HG03135 (cell line): ENCODE data around the gene FAM181A.

Experiments used
- ATAC-seq: cut with Tn5 transposase; IDR thresholded peaks from one replicate; pipeline ENCODE4 v1.9.1; 2021; ENCODE audit warnings: mild to moderate bottlenecking, moderate library complexity; ENCODE audit not compliant: unreplicated experiment

Gene FAM181A

DNA sequence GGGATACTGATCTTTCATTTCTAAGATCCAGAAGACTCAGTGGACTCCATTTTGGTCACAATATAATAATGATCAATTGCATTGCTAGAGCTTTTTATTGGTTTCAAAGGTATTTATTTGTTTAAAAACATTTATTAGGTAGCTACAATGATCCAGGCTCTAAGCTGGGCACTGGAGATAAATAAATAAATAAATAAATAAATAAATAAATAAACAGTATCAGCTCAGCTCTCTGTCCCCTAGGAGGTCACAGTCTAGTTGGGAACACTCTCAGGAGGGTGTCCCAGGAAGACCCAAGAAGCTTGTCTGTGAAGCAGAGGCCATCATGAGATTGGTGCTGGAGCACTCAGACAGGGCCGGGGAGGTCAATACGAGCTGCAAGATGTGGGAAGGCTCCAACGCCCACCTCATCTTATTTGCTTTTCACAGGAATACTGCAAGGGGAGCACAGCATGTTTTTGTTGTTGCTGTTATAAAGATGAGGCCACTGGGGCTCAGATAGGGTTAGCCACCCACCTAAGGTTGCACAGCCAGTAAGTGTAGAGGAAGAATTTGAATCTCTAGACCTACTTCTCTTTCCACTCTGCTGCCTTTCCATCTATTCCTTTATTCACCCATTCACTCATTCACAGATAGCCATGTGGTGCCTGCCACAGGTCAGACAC lies 33.8 kb downstream of the FAM181A start:
- no peak for ATAC-seq

DNA sequence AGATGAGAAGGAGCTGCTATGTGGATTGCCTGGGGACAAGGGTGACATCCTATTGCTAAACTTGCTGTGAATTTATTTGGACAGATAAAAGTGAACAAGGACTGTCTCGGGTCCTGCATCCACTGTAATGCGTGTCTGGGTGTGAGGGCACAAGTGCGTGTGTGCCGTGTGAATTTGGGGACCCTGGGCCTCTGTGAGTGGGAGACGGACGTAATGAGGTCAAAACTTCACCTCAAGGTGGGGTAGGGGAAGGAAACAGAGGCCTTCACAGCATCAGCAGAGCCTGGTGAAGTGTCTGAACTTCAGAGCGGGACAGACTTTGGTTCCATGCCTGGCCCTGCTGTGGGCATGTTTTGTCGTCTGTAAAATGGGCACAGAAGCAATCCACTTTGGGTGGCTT lies 34.5 kb downstream of the FAM181A start:
- no peak for ATAC-seq

GRCh38 chr14:93962701-93963601 lies 35.8 kb downstream of the FAM181A start:
- ATAC-seq = peak; percentile 57

DNA sequence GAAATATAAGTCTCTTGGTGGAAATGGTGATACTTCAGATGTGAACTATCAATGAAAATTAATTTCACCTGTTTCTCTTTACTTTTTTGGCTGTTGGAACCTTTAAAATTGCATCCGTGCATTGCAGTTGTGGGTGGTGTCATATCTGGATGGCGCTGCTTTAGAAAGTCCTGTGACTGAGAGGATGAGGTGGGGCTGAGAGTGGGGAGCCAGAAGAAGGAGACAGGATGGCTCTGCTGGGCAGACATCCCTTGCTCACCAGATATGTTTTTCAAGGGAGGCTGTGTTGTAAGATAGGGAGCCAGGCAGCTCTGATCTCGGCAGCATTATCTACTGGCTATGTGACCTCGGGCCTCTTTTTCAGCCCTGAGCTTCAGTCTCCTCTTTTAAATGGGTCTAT lies 36.5 kb downstream of the FAM181A start:
- no peak for ATAC-seq

DNA sequence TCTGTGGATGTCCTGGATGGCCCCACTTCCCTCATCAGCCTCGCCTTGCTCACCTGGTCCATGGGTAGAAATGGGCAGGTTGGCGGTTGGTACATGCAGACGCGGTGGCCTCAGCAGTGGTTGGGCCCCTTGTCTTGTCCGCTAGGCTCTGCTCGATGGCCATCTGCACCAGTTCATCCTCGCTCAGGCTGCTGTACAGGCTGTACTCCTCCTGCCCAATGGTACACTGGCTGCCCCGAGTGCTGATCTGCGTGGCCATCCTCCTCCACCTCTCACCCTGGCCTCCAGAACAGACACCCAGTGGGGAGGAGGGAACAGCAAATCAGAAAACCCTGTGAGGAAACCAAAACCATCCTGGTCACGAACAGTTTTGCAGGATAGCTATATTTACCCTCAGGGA lies 37.1 kb downstream of the FAM181A start:
- no peak for ATAC-seq

DNA sequence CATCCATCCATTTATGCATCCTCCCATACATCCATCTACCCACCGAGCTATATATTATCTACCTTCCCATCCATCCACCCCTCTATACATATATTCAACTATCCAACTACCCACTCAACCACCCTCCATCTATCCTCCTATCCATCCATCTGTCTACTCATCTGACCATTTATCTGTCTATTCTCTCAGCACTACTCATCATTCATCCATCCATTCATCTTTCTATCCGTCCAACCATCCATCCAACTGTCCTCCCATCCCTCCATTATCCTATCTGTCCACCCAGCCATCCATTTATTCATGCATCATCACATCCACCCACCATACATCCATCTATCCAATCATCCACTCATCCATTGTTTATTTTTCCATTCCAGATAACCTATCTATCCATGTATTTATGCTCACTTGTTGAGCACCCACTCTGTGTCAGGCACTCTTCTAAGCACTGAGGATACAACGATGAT lies 37.7 kb downstream of the FAM181A start:
- no peak for ATAC-seq

DNA sequence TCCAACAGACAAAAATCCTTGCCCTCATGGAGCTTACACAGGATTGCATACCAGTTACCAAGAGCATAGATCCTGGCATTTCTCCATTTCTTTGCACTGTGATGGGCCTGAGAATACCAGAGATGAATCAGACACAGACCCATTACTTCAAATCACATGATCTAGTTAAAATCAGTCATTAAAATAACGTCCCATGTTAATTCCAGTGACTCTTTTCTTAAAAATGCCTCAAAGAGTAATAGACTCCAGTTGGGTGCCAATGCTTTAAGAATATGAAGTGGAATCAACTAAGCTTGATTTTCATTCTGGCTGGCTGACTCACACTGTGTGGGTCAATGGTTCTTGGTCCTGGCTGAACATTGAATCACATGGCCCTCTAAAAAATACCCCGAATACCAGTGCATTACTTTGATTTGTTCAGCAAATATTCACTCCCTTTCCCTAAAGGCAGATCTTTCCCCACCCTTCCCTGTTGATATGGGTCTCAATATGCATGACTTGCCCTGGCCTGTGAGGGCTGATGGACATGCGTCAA lies 38.2 kb downstream of the FAM181A start:
- no peak for ATAC-seq

- ATAC-seq = no peak
These were observed 38.9 kb downstream of the FAM181A start for GRCh38 chr14:93965946-93966474.

GRCh38 chr14:93967637-93968250 lies 40.6 kb downstream of the FAM181A start:
- peak; percentile 38 for ATAC-seq

DNA sequence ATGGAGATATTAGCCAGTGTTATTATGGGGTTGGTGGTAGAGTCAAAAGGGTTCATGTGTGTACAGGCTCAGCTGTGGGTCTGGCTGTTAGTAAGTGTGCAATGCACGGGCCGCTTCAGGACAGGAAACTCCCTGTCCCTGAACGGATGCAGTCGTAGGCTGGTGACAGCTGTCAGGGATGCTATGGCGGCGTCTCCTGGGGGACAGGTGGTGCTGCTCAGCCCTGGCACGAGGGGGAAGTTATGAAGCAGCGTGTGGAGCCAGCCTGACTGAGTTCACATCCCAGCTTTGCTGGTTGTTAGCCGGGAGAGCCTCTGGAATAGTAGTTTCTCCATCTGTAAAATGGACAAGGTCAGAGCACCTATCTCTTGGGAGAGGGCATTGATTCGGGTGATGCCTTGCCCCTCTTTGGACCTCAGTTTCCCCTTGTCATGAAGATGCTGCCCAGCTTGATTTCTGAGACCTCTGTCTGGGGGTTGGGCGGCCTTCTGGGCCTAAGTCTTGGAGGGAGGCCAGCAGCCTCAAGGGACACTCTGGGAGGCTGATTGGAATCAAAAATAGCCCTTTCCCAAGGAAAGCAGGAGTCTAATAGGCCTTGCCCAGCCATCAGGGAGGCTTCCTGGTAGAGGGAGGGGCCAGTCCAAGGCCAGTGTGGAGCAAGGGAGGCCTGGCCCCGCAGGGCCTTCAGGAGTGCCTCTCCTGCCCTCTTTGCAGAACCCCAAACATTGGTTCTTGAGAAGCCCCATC lies 42.1 kb downstream of the FAM181A start:
- no peak for ATAC-seq

- ATAC-seq = peak; percentile 21
These were observed 43.4 kb downstream of the FAM181A start for GRCh38 chr14:93970585-93970964.

DNA sequence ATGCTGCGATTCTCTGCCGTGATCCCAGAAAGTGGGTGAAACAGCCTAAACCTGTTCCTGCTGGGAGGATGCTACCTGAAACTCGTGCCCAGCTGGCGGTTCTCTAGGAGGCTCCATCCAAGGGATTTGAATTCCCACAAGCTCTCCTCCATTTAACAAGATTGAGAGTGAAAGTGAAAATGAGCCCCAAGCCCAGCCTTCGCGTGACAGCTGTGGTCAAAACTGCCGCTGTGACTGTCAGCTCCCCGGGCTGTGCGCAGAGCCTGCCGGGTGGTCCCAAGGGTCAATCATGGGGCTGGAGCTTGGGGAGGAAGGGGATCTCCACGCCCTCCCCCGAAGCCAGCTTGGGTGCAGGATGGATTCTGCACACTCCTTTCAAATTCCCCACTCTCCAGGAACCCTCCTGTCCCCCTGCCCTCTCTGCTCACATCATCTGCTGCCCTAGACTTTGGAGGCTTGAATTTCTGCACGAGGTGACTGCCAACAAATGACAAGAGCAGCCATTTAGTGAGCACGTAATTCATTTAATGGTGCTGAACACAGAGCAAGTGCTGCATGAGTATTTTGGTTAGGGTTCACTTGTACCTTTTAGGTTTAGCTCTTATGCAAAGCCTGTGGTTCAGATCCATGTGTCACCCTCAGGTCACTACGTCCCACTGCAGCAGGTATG lies 44.0 kb downstream of the FAM181A start:
- peak; percentile 42 for ATAC-seq

GRCh38 chr14:93971635-93972027 lies 44.5 kb downstream of the FAM181A start:
- ATAC-seq = no peak

GRCh38 chr14:93972618-93973205 lies 45.6 kb downstream of the FAM181A start:
- no peak for ATAC-seq

DNA sequence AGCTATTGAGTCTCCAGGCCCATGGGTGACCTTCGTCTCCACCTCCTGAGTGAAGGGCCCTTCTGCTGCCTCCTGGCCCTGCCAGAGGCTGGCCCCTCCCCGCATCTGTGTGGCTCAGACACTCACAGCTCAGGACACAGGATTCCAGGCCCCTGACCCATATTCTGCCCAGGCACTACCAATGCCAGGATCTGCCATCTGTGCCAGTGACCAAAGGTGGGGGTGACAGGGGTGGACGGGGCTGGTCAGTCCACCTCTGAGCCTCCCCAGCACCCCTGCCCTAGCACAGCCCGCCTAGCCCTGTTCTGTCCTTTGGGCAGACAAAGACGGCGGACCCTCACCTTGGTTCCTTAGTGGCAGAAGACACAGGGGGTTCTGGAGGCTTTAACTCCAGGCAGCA lies 46.5 kb downstream of the FAM181A start:
- ATAC-seq = no peak

DNA sequence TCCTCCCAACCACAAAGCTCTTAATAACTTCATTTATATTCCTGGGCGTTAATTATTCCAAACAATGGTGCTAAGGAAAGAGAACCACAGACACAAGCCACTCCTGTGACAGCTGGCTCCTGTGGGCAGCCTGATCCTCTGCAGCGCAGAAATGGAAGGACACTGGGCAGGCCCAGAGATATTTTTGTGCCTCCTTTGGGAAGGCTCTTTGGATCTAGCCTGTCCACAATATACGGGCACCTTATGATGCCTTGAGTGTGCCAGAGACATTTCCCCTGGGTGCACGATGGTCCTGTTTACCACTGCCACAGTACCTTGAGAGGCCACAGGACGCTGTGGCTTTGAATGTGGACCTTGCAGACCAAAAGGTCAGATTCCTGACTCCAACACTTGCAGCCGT lies 47.2 kb downstream of the FAM181A start:
- no peak for ATAC-seq

DNA sequence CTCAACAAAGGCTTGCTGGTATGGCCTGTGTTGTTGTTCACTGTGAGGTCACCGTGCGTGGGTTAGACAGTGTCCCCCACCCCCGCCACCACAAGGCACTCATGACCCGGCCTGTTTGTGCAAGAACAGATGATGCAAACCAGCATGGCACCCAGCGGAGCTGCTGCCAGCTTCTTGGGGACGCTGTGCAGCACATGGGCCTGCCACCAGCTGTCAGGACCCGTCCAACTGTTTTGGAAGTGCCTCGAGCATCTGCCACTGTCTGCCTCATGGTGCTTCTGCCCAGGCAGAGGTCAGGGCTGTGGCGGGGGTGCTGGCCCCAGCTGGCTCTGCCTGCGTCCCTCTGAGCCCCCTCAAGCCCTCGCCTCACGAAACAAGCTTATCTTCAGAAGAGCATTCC lies 47.7 kb downstream of the FAM181A start:
- no peak for ATAC-seq

DNA sequence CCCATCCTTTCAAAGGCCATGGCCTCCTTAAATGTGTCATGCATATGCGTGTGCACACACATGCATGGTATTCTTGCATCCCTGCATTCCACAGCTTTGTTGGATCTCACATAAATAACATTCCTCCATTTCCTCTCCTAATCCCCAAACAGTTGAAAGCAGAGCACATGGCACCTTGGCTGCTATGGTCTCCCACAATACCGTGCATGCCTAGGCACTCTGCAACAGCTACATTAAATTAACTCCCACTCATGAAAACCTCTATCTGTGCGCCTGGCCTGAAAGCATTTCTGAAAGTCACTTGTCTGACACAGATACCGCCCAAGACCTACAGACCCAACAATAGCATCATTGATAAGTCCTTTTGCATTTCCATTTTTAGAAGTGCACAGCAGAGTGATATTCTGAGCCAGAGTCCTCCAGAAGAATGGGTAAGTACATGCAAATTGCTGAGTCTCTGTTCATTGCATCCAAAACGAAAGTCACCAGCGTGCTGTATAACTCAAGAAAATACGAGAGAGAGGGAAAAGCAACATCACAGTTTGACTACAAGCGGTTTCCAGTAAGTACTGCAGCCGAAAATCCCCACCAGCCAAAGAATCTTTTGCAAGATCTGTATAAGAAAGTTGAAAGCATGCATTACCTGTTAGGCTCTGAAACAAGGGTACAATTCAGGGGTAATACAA lies 48.8 kb downstream of the FAM181A start:
- peak; percentile 52 for ATAC-seq

- peak; percentile 3 for ATAC-seq
These were observed 49.4 kb downstream of the FAM181A start, which contains the start of gene ASB2 for GRCh38 chr14:93976477-93977057. TSS of gene ASB2 (minus strand) at chr14:93976570. CDS start at chr14:93964539, 12,031 bp downstream.
